Dermis microvascular lymphatic vessel endothelial cell (primary cell): ENCODE measurements around the gene MINDY4. TPM values are rescaled to one million over a fixed set of nuclear protein-coding genes. Genes with fewer than 3 reads are reported as not detected.
"Not testable (repeated sequence)": the region's sequence is repeated elsewhere in the genome, so short reads cannot be mapped to it uniquely, and the experiment has no call there.

ENCODE experiments used
- DNase-seq, 2 donors: peaks; one replicate each; pipeline versions ENCODE4 v3.0.0 to v3.0.0-alpha.2; 2010; ENCODE audit warnings: low read depth in 2 of 2
- total RNA-seq: library from RNA; depleted of rRNA; stranded (reverse); fragments of >200 nt; gene quantifications from 2 replicates; pipeline ENCODE4 v1.2.1, GENCODE V29; 2014

MINDY4 gene
- total RNA-seq, 1 donor from 2014 or later, result 1.3 TPM

GRCh38 chr7:30834017-30834674 is 62.9 kb downstream of the MINDY4 start:
- not testable (repeated sequence) for DNase-seq

DNA sequence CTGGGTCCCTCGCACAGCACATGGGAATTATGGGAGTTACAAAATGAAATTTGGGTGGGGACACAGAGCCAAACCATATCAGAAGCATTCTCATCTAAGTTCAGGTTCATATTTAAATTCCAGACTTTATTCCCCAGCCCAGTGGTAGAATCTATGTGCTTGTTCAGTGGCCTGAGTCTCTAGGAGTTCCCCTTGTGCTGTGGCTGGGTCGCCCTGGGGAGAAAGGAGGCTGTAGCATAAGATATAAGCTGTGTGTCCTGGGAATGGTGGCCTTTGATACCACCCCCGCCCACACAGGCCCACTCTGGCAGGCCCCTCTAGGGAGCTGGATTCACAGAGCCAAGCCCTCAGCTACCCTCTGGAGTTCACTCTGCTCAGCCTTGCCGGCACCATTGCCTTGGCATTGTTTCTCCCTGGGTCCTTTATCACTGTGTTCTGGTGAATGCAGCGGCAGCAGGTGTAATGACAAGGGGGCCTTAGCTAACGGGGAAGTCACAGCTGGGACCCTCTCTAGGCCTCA is 64.2 kb downstream of the MINDY4 start:
- DNase-seq, result no peak

- peak in 1 of 2 donors; percentile 15 for DNase-seq
Observed at GRCh38 chr7:30836991-30837390, 65.8 kb downstream of the MINDY4 start.

GRCh38 chr7:30837581-30837980 is 66.4 kb downstream of the MINDY4 start:
- no peak for DNase-seq

- no peak for DNase-seq
Observed at GRCh38 chr7:30838008-30838407, 66.8 kb downstream of the MINDY4 start.

- DNase-seq, result peak in 1 of 2 donors; percentile 73
Observed at GRCh38 chr7:30840141-30841024, 69.2 kb downstream of the MINDY4 start.

DNA sequence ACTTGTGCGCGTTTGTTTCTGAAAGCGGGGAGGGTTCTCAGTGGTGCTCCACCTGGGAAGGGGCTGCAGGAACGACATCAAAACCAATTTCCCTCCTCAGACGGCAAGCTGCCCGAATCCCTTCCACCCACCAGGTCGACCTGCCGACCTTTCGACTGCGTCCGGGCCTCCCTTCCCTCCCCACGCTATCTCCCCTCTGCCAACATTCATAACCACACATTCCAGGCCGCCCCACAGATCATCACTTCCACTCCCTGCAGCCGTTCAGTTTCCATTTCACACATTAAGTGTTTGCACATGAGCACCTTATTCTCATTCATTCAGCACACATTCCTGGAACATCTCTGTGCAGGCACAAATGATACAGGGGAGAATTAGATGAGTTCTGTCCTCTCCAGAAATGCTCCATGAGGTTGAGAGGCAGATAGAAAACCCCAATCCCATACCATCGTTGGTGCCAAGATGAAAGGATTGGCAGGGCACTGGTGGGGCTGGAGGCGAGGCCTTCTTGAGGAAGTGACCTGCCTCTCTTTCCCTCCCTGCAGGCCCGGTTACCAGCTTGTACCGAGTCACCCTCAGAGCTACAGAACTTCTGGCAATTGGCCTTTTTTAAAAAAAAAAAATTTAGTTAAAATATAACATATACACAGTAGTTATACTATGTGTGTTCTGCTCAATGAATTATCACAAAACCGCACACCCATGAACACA is 70.0 kb downstream of the MINDY4 start:
- peak in 1 of 2 donors; percentile 25 for DNase-seq

DNA sequence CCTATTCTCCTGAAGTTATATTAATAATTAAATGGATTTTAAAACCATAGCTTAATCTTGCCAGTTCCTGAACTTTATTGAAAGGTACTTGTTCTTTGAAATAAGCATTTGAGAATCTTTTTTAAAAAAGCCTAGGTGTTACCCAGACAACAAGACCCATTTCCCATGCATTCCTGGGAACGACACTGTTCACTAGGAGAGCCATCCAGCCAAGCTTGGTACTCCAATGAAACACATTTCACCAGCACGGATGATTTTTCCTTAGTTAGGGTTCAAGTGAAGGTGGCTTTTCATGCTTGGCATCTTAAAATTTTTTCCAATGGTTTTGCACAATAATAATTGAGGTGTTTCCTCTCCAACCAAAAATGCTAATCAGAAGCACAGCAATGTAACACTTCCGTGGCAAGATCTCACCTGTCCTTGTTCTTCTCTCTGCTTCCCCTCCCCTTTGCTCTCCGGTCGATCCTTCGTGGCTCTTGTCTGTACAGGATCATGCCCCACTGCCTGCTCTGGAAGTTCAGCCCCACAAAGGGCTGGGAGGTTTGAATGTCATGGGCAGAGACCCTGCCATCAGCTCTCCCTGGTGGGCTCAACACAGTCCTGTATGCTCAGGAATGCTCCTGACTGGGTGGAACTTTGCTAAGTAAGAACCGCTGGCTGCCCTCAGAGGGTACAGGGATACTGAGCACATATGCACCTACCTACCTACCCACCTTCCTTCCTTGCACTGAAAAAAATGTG is 70.8 kb downstream of the MINDY4 start:
- no peak for DNase-seq

DNA sequence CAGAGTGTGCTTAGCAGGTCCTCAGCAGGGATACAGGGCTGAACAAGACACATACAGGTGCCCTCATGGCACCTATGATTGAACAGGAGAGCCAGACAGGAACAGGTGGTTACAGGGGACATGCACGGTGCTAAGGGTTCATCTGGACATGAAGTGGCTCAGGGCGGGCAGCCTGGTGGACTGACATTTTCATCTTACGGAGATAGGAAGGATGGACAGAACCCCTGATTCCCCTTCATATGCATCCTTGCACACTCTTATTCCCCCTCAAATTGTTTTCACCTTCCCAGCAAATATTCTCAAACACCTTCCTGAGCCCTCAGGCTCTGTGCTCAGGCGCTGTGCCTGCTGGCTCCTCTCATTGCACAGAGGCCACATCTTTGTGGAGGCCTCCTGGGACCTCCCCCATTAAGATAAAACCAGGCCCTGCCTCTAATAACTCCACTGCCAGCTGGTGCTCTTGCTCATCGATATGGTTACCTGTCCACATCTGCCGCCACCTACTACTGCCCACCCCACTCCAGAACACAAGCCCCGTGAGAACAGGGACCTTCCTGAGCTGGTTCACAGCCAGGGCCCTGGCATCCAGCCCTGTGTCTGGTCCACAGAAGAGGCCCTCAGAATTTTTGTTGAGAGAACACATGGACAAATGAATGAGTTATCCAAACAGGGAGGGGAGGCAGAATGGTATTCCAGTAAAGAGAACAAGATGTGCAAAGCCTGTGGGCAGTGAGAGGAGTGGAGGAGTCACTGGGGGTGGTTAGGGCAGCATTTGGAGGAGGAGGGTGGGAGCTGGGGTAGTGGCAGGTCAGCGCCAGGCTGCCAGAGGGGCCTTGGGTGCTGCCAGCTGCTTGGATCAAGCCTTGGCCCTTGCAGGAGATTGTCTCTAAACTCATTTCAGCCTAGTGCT is 71.6 kb downstream of the MINDY4 start:
- no peak for DNase-seq

DNA sequence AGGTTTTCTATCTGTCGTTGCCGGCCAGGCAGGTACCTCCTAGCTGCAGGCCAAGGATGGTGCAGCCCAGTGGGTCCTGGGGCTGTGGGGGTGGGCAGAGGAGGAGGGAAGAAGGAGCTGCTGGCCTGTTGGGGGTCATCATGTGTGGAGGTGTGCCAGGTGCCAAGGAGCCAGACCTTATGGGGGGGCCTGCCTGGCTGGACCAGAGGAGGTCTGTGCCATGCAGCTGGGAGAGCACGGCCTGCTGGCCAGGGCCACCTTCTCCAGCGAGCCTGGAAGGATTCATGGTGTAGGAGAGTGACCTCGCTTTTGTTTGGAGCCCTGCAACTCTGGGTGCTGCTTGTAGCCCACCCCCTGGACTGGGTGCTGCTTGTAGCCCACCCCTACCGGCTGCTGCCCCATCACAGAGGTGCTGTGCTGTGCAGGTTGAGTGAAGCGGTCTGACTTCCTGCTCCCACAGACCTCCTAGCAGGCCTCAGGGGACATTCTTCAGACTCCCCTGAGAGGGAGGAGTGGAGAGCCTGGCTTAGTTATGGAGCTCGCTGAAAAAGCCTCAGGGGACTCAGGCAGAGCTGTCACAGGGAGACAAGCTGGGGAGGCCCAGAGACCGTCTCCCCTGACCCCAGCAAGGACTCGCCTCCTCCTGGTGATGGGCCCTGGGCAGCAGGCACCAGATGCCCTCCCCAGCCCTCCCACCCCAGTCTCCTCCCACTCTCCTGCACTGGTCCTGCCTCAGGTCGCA is 72.7 kb downstream of the MINDY4 start:
- no peak for DNase-seq

DNA sequence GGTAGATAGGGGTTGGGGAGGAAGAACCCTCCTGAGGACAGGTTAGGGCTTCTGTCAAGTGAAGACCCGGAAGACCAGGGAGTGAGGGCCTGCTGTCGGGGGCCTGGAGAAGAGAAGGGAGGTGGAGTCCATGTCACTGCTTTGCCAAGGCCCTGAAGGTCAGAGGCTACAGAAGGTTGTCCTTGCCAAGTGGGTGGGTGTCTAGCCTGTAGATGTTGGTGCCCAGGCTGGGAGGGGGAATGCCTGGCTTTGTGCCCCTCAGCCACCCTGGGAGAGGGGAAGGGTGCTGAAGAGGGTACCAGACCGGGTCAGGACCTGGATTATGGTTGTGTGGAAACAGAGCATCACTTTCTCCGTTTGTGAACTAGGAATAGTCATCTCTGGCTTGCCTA is 73.3 kb downstream of the MINDY4 start:
- no peak for DNase-seq

DNA sequence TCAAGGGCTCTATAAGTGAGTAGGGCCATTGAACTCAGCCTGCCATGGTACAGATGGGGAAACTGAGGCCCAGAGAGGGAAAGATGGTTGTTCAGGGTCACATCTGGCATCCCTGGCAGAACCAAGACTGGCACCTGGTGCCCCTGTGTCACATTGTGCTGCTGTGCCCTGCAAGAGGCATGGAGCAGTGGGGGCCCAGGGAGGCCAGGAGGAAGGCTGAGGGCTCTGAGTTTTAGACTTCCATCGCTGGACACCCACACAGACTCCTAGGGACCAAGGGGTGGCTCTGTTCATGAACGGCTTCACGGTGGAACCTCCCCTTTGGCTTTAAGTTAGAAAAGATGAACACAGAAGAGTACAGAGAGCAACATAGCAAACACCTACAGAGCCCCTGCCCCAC is 73.7 kb downstream of the MINDY4 start:
- DNase-seq, result no peak

DNA sequence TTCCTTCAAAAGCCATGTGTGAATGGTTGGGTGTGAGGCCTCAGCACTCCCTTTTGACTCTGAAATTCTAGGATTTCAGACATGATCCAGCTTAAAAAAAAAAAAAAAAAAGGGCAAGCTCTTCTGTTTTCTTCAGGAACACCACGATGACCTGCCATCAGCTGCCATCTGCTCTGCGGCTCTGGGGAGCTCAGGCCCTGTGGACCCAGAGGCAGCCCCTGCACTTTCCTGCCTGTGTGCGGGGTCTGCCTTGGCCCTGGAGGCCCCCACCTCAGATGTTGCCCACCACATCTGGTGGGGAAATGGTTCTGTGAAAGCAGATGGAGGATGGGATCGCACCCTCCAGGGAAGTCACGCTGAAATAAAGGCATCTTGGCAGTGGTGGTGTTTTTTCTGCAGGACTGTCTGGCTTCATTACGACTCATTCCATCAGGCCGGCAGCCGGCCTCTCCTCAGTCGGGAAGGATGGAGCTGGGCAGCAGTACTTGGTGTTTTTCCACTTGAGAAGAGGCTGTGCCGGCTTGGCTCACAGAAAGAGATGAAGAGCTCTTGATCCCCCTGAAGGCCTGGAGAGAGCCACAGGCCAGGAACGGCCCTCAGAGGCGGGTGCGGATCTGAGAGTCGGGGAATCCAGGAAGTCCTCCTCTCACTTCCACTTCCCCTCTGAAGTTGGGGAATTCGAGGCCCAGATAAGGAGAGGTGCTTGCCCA is 74.4 kb downstream of the MINDY4 start:
- peak in 1 of 2 donors; percentile 51 for DNase-seq

DNA sequence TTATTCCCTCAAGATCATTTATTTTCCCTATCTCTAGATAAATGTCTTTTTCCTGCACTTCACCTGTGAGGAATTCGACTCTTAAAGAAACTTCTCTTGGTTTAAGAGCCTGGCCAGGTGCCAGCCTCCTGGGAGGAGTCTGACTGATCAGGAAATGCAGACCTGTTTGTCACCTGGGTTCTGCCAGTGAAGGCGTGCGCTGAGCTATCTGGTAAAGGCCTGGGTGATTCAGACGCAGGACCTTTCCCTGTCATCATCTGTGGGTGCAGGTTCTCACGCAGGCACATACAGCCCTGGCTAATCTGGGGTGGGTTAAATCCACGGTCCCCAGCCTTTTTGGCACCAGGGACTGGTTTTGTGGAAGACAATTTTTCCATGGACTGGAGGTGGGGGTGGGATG is 75.2 kb downstream of the MINDY4 start:
- no peak for DNase-seq

GRCh38 chr7:30848121-30848855 is 77.1 kb downstream of the MINDY4 start:
- peak in 1 of 2 donors; percentile 64 for DNase-seq

- DNase-seq, result no peak
Observed at GRCh38 chr7:30849565-30849964, 78.3 kb downstream of the MINDY4 start.

- no peak for DNase-seq
Observed at GRCh38 chr7:30850426-30850825, 79.2 kb downstream of the MINDY4 start.

- DNase-seq, result no peak
Observed at GRCh38 chr7:30851651-30852307, 80.6 kb downstream of the MINDY4 start.
